ENCODE measurements around the gene TWNK.
"Not testable (repeated sequence)": the region's sequence is repeated elsewhere in the genome, so short reads cannot be mapped to it uniquely, and the experiment has no call there.

Gene TWNK

DNA sequence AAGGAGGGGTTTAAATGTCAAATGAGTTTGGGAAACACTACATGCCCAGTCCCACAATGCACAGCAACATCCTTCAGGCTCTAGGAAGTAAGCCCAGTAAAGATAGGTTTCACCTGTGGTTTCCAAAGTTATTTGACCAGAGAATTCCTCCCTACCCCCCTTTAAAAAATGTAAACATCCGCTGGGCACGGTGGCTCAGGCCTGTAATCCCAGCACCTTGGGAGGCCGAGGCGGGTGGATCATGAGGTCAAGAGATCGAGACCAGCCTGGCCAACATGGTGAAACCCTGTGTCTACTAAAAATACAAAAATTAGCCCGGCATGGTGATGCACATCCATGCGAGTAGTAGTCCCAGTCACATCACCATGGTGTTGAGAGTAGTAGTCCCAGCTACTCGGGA lies 11.9 kb upstream of the TWNK start:
- DNase-seq, result not testable (repeated sequence)

DNA sequence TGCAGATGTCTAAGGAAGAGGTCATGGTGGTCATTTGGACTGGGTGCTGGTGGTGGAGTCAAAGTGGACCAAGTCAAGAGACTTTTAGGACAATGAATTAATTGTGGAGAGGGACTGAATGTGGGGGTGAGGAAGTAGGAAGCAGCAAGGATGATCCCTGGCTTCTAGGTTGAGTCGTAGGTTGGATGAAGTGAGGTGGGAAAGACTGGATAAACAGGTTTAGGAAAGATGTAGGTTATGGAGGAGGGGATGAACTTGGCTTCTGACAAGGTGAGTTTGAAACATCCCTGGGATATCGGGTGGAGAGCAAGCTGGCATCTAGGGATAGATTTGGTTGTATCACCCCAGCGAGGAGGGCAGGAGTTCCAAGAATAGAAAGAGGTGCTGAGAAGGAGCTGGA lies 10.4 kb upstream of the TWNK start:
- DNase-seq, result no peak

- DNase-seq, result no peak
Observed at GRCh38 chr10:100977436-100977835, 9.9 kb upstream of the TWNK start.

- no peak for DNase-seq
Observed at GRCh38 chr10:100978121-100978900, 9.0 kb upstream of the TWNK start.

DNA sequence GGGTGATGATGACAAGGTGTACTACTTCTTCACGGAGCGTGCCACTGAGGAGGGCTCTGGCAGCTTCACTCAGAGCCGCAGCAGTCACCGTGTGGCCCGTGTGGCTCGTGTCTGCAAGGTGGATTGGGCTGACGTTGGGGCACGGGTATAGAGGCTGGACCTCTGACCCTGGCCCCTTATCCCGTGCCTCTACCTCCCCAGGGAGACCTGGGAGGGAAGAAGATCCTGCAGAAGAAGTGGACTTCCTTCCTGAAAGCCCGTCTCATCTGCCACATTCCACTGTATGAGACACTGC lies 8.5 kb upstream of the TWNK start:
- no peak for DNase-seq

- DNase-seq, result no peak
Observed at GRCh38 chr10:100979791-100980272, 7.5 kb upstream of the TWNK start.

- no peak for DNase-seq
Observed at GRCh38 chr10:100980311-100980710, 7.0 kb upstream of the TWNK start.

- DNase-seq, result no peak
Observed at GRCh38 chr10:100980711-100981110, 6.6 kb upstream of the TWNK start.

DNA sequence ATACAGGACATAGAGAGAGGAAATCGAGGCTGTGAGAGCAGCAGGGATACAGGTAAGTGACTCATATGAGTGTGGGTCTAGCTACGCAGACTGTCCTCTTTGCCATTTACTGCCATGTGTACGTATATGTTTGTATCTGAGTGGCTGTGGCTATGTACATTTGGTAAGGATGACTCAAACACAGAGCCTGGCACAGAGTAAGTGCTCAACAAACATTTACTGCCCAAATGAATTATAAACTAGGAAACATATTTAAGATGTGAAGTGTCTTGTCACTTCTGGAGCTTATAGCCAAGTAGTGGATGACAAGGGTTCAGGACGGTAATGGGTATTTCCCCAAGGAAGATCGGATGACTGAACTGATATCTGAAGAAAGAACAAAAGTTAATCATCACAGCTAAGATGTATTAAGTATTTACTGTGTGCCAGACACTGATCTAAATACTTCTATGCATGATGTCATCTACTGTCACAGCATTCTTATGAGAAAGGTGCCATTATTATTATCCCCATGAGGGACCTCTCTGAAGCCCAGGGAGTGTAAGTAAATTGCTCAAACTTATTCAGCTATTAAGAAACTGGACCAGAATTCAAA lies 6.1 kb upstream of the TWNK start:
- no peak for DNase-seq

DNA sequence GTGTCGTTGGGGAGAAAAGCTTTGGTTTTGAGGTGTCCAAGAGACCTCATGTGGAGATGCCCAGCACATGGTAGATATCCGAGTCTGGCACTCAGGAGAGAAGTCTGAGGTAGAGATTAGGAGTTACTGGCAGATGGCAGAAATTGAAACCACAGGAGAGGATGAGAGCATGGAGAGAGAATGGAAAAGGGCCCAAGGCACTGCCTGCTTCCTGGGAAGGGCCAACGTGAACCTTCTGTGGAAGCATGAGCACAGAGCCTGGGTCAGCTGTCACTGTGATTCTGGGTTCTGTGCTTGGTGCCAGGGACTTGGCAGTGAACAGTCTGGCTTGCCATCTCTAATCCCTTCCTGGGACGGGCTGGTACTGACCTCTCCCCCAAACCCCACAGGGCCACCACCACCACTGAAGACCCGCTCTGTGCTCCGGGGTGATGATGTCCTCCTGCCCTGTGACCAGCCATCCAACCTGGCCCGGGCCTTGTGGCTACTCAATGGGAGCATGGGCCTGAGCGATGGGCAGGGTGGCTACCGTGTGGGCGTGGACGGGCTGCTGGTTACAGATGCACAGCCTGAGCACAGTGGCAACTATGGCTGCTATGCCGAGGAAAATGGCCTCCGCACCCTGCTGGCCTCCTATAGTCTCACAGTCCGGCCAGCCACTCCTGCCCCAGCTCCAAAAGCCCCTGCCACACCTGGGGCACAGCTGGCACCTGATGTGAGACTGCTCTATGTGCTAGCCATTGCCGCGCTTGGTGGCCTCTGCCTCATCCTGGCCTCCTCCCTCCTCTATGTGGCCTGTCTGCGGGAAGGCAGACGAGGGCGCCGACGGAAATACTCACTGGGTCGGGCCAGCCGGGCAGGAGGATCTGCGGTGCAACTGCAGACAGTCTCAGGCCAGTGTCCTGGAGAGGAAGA lies 4.2 kb upstream of the TWNK start:
- peak; percentile 15 to 56 for DNase-seq

- no peak for DNase-seq
Observed at GRCh38 chr10:100983868-100984671, 3.3 kb upstream of the TWNK start.

- no peak for DNase-seq
Observed at GRCh38 chr10:100984672-100985177, 2.6 kb upstream of the TWNK start.

GRCh38 chr10:100985336-100985735 lies 2.0 kb upstream of the TWNK start:
- DNase-seq, result no peak

GRCh38 chr10:100986623-100986951 lies 756 bp upstream of the TWNK start:
- DNase-seq, result no peak

GRCh38 chr10:100987685-100988049 lies 324 bp downstream of the TWNK start:
- DNase-seq, result no peak

GRCh38 chr10:100988166-100988565 lies 823 bp downstream of the TWNK start:
- no peak for DNase-seq

DNA sequence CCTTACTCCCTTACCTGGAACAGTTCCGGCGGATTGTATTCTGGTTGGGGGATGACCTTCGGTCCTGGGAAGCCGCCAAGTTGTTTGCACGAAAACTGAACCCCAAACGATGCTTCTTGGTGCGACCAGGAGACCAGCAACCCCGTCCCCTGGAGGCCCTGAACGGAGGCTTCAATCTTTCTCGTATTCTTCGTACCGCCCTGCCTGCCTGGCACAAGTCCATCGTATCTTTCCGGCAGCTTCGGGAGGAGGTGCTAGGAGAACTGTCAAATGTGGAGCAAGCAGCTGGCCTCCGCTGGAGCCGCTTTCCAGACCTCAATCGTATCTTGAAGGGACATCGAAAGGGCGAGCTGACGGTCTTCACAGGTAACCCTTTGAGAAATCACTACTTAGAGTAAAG lies 1.7 kb downstream of the TWNK start:
- DNase-seq, result no peak

DNA sequence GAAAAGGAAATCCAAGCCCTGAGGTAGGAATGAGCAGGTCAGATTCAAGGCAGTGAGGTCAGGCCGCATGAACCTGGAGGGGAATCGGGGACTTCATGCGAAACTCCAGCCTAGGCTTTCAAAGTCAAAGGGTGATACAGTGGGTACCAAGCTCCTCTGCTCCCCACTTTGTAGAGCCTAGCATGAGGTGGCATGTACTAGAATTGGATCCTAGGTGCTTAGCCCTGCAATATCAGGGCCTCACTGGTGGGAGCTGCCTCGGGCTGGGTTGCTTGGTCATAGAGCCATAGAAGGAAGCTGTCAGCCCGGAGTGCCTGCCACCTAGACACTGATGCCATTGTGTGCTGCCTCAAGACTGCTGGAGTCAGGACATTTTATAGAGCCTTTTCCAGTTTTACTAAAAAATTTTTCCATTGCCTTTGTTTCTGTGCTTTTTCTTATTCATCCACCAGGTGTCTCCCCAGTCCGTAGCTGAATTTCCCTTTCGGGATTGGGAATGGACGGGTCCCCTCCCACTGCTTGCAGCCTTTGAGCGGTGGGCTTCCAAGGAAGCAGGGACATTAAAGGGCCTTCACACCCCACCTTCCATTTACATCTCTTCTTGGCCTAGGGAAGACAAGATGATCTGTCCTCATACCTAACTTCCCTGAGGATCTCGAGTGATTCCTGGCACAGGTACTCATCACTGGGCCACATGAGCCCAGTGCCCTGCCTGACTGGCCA lies 6.8 kb downstream of the TWNK start:
- no peak for DNase-seq

DNA sequence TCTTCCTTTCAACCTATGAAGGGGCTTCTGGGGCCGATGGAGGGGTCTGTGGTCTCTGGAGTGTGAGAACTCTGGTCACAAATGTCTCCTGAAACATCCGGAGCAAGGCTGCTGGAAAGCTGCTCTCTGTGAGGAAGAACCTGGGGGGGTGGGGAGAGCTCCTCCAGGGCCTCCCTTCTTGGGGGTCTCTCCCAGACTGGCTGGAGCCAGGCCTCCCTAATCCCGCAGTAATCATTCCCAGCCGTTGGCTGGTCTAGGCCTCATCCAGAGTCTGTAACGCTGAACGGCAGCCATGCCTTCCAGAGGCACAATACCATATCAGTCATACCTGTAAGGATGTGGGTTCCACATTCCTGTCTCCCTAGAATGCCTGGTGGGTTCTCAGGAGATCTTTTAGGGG lies 7.8 kb downstream of the TWNK start:
- DNase-seq, result no peak

DNA sequence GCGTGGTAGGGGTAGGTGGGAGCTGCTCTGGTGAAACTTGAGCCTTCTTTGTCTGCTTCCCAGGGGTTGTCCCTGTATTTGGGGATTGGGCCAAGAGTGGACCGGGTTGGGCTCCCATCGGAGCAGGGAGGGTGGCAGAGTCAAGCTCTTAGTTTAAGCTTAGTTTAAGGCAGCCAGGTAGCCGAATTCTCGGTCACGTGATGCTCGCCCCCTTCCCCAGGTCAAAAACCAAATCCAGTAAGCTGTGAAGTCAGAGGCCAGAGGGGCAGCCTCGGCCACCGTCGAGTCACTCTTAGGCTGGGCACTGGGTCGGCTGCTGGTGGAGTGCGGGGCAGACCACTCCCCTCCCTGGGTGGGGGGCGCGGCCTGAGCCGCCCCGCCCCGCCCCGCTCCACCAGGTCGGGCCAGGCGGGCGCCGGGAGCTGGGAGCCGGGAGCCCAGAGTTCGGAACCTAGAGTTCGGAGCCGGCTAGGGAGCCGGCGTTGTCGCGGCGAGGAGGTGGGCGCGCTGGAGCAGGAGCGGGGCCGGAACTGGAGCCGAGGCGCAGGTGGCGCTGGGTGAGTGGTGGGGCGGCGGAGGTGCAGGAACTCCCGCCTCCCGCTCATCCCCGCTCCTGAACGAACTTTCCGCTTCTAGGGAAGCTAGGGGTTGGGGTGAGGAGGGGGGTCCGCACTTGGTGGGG lies 9.5 kb downstream of the TWNK start:
- DNase-seq, result no peak

- DNase-seq, result peak in 1 of 2 experiments; percentile 25
Observed at GRCh38 chr10:100997360-100998182, 10.2 kb downstream of the TWNK start.
